Measurements from ENCODE around the gene TMC1. TPM values are rescaled to one million over a fixed set of nuclear protein-coding genes. Genes with fewer than 3 reads are reported as not detected.
"Not testable (repeated sequence)": the region's sequence is repeated elsewhere in the genome, so short reads cannot be mapped to it uniquely, and the experiment has no call there.

Gene TMC1
- total RNA-seq, 1 donor from 2014 or later, result not detected

DNA sequence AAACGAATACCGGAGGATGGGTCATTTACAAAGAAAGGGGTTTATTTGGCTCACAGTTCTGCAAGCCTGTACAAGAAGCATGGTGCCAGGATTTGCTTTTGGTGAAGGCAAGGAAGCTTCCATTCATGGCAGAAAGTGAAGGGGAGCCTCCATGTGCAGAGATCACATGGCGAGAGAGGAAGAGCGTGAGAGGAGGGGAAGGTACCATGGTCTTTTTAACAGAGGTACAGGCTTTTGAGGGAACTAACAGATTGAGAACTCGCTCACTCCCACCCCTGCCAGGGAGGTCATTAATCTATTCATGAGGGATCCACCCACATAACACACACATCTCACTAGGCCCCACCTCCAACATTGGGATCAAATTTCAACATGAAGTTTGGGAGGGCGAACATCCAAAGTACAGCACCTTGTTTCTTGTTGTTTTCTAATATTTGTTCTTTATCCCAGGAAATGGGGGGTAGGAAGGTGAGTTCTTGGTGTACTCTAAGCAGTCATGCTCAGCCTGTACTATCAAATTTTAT lies 18.5 kb downstream of the TMC1 start:
- Mint-ChIP-seq H3K4me1 (peaks cover 17% of the 10 kb centered on the region), H3K27me3 (ENCODE audit: low read depth) (no peaks in the 10 kb centered on the region), H3K27ac (no peak overlapping the region), H3K9me3 (peaks cover 10% of the 10 kb centered on the region), H3K4me3 (no peak overlapping the region), H3K36me3 (peaks cover 4% of the 10 kb centered on the region)
- no peak for TF ChIP-seq CTCF (IDR thresholded peaks at IDR 0.05; ENCODE audit: unreplicated experiment)
- DNase-seq (ENCODE audit: low spot score in 2 of 2, unreplicated experiment in 2 of 2), result no peak

DNA sequence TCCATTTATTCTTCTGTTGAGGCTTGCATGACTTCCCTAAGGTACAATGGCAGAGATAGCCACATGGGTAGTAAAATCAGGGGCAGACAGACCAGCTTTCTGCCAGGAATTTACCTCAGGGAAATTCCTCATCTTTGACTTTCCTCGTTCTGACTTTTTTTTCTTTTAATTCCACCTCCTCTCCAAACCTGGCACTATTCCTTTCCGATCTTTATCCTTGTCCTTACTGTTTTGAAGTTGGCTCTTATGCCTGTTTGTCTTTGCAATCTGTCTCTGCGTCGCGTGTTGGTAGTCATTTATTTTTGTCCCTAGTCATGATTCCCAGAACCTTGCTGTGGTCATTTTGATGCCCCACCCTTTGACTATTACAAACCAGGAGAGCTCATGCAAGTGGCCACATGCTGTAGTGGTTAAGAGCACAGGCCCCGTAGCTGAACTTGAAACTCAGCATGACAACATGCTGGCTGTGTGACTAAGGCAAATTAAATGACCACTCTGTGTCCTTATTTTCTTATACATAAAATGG lies 19.0 kb downstream of the TMC1 start:
- peaks cover 4% of the 10 kb centered on the region for H3K36me3 Mint-ChIP-seq
- H3K4me3 Mint-ChIP-seq, result no peak overlapping the region
- no peak for DNase-seq (ENCODE audit: low spot score in 2 of 2, unreplicated experiment in 2 of 2)
- H3K27me3 Mint-ChIP-seq (ENCODE audit: low read depth), result no peaks in the 10 kb centered on the region
- H3K4me1 Mint-ChIP-seq, result peaks cover 17% of the 10 kb centered on the region
- TF ChIP-seq CTCF (IDR thresholded peaks at IDR 0.05; ENCODE audit: unreplicated experiment), result no peak
- peak overlapping the region; percentile 8 for H3K27ac Mint-ChIP-seq
- peaks cover 10% of the 10 kb centered on the region for H3K9me3 Mint-ChIP-seq

DNA sequence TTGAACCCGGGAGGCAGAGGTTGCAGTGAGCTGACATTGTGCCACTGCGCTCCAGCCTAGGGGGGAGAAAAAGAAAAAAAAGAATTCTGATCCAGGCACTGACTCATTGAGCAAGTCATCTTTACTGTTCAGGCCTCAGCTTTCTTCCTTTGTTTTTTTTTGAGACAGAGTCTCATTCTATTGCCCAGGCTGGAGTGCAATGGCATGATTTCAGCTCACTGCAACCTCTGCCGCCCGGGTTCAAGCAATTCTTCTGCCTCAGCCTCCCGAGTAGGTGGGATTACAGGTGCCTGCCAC lies 21.1 kb downstream of the TMC1 start:
- H3K36me3 Mint-ChIP-seq; H3K27ac Mint-ChIP-seq; H3K27me3 Mint-ChIP-seq (ENCODE audit: low read depth); H3K4me3 Mint-ChIP-seq; DNase-seq (ENCODE audit: low spot score in 2 of 2, unreplicated experiment in 2 of 2); H3K9me3 Mint-ChIP-seq: not testable (repeated sequence)
- H3K4me1 Mint-ChIP-seq, result peaks cover 18% of the 10 kb centered on the region

- no peaks in the 10 kb centered on the region for H3K36me3 Mint-ChIP-seq
- TF ChIP-seq CTCF (IDR thresholded peaks at IDR 0.05; ENCODE audit: unreplicated experiment), result no peak
- no peaks in the 10 kb centered on the region for H3K27me3 Mint-ChIP-seq (ENCODE audit: low read depth)
- no peak overlapping the region for H3K4me3 Mint-ChIP-seq
- H3K4me1 Mint-ChIP-seq, result peaks cover 18% of the 10 kb centered on the region
- H3K9me3 Mint-ChIP-seq, result peaks cover 3% of the 10 kb centered on the region
- no peak for DNase-seq (ENCODE audit: low spot score in 2 of 2, unreplicated experiment in 2 of 2)
- no peak overlapping the region for H3K27ac Mint-ChIP-seq
Measured at GRCh38 chr9:72542917-72543316, 21.5 kb downstream of the TMC1 start.

DNA sequence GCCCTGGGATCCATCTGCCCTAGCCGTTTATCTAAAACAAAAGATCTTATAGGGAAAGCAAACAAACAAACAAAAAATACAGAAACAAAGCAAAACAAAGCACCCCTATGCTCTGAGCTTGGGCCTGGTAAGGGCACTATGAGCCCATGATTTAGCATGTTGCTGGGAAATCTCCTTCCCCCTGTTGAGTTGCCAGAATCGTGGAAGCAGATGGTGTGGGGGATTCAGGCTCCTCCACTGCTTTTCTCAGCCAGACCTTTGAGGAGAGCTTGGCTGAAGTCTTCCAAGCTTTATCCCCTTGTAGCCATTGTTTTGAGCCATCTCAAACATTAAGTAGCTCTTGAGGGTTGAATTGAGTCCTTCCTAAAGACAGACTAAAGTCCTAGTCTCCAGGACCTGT lies 29.9 kb downstream of the TMC1 start:
- DNase-seq (ENCODE audit: low spot score in 2 of 2, unreplicated experiment in 2 of 2), result no peak
- Mint-ChIP-seq H3K9me3 (no peaks in the 10 kb centered on the region), H3K4me1 (peaks cover 18% of the 10 kb centered on the region), H3K27ac (no peak overlapping the region), H3K4me3 (no peak overlapping the region), H3K27me3 (ENCODE audit: low read depth) (no peaks in the 10 kb centered on the region), H3K36me3 (no peaks in the 10 kb centered on the region)
- TF ChIP-seq CTCF (IDR thresholded peaks at IDR 0.05; ENCODE audit: unreplicated experiment), result no peak

- Mint-ChIP-seq H3K4me3 (no peak overlapping the region), H3K27me3 (ENCODE audit: low read depth) (no peaks in the 10 kb centered on the region), H3K4me1 (peaks cover 17% of the 10 kb centered on the region), H3K9me3 (no peaks in the 10 kb centered on the region), H3K27ac (peak overlapping the region; percentile 30), H3K36me3 (no peaks in the 10 kb centered on the region)
- no peak for DNase-seq (ENCODE audit: low spot score in 2 of 2, unreplicated experiment in 2 of 2)
- TF ChIP-seq CTCF (IDR thresholded peaks at IDR 0.05; ENCODE audit: unreplicated experiment), result no peak
Measured at GRCh38 chr9:72552356-72552755, 30.9 kb downstream of the TMC1 start.
